HepG2 (cell line): ENCODE measurements around the gene CCNF. TPM values are rescaled to one million over a fixed set of nuclear protein-coding genes. Genes with fewer than 3 reads are reported as not detected.

Experiments used
- E2F5 ChIP-seq: sonication (generic); formaldehyde crosslinking; conservative IDR thresholded peaks from 2 replicates; pipeline ENCODE4 v1.4.0; 2020; ENCODE audit warnings: missing genetic modification reagents
- KIAA2018 ChIP-seq: sonication (generic); formaldehyde crosslinking; IDR thresholded peaks from 2 replicates; pipeline ENCODE4 v1.5.0; 2020; ENCODE audit warnings: mild to moderate bottlenecking, missing genetic modification reagents, borderline replicate concordance
- NFIC ChIP-seq: IDR thresholded peaks from 2 replicates; pipeline ENCODE4 v1.6.1; 2012; ENCODE audit warnings: mild to moderate bottlenecking, low read length, inconsistent platforms
- POLR2AphosphoS5 ChIP-seq: IDR thresholded peaks from 2 replicates; pipeline ENCODE4 v1.6.1; 2012; ENCODE audit warnings: low read depth, low read length
- SIN3A ChIP-seq: IDR thresholded peaks from 2 replicates; pipeline ENCODE4 v1.6.1; 2011; ENCODE audit warnings: low read depth, mild to moderate bottlenecking, control low read depth, low read length, borderline replicate concordance
- SRF ChIP-seq: IDR thresholded peaks from 2 replicates; pipeline ENCODE4 v1.6.1; 2011; ENCODE audit warnings: mild to moderate bottlenecking, low read depth, low read length, moderate library complexity
- ZC3H13 ChIP-seq: sonication (generic); formaldehyde crosslinking; IDR thresholded peaks from 2 replicates; pipeline ENCODE4 v1.8.1; 2023; ENCODE audit warnings: mild to moderate bottlenecking, missing genetic modification reagents, moderate library complexity
- ZNF407 ChIP-seq: sonication (generic); formaldehyde crosslinking; IDR thresholded peaks from one replicate; pipeline ENCODE4 v1.5.1; 2020; ENCODE audit warnings: mild to moderate bottlenecking, missing genetic modification reagents; ENCODE audit errors: not compliant biosample characterization
- ZNF678 ChIP-seq: sonication (generic); formaldehyde crosslinking; IDR thresholded peaks from 2 replicates; pipeline ENCODE4 v1.4.0; 2020; ENCODE audit warnings: mild to moderate bottlenecking, missing genetic modification reagents
- polyA plus RNA-seq, 8 experiments: library from polyadenylated mRNA; depleted of rRNA in 3 of 8; stranded (reverse) in 7 of 8; unstranded in 1 of 8; fragments of >200 nt; fragmentation: Illumina TruSeq in 4 of 8; extraction: Trizol in 4 of 8; gene quantifications; 2 replicates each; pipeline versions ENCODE4 v1.2.1 to v1.2.3, GENCODE V29; 2011 to 2016; ENCODE audit warnings: low read depth in 4 of 8, missing spikeins in 1 of 8, mixed read lengths in 1 of 8; ENCODE audit not compliant: insufficient read depth in 1 of 8
- total RNA-seq, 5 experiments: library from RNA; depleted of rRNA; stranded (reverse); fragments of >200 nt; fragmentation: Illumina TruSeq; extraction: Trizol; gene quantifications; 2 replicates each; pipeline ENCODE4 v1.2.3, GENCODE V29; 2016; ENCODE audit warnings: low read depth in 1 of 5

Gene CCNF
- total and polyA plus RNA-seq, 2 of the 13 experiments (the other 11 are each of a cell fraction or from before 2014, with no cell fraction given), result 6.4 to 22.8 TPM

GRCh38 chr16:2458887-2459646 lies 29.8 kb downstream of the CCNF start (continued):
- no peak for TF ChIP-seq KIAA2018 (CRISPR knock-in tag)
- TF ChIP-seq ZNF407 (CRISPR knock-in tag), result no peak
- 0 out of 2 replicates have a peak, but pooled peaks have one; percentile 13 for TF ChIP-seq SRF
- no peak for TF ChIP-seq E2F5 (CRISPR knock-in tag)
- no peak for TF ChIP-seq NFIC
- TF ChIP-seq POLR2AphosphoS5, result no peak
- no peak for TF ChIP-seq ZNF678
- TF ChIP-seq SIN3A, result no peak; the same call in 1 of the 2 replicates
- TF ChIP-seq ZC3H13 (CRISPR knock-in tag), result 0 out of 2 replicates have a peak, but pooled peaks have one; percentile 62
